ENCODE measurements around the gene VPS52. TPM values are rescaled to one million over a fixed set of nuclear protein-coding genes. Genes with fewer than 3 reads are reported as not detected.

VPS52 gene
- total RNA-seq, 1 experiment from 2014 or later: 58.2 TPM

DNA sequence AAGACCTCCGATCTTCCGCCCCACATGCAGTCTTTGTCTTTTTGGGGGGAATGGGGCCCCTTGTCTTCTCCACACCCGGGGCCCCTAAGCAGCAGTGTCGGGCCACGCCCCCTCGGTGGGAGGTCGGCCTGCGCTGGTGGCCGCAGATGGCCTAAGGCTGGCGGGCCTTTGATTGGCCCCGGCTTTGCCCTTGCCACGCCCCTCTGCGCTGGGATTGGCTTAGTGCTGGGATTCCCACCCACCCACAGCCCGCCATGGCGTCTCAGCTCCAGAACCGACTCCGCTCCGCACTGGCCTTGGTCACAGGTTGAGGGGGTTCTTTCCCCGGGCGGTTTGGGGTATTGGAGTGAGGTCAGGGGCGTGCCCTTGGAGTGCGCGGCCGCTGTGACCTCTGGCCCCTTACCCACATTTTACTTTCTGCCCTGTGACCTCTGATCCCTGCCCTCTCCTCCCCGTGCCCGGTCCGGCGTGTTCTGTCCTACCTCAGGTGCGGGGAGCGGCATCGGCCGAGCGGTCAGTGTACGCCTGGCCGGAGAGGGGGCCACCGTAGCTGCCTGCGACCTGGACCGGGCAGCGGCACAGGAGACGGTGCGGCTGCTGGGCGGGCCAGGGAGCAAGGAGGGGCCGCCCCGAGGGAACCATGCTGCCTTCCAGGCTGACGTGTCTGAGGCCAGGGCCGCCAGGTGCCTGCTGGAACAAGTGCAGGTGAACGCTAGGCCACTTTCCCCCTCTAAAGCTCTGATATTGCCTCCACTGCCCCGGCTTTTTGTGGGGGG lies 67.1 kb downstream of the VPS52 start, which contains the start of gene HSD17B8:
Gene HSD17B8 (plus strand): TSS at position 241 of the 776 bp plus-strand sequence. CDS start 14 bp downstream, at position 255.
- peak; percentile 61 for ATAC-seq
- TSS peak; percentile 1 for BruUV-seq (replicated peaks)
- Histone ChIP-seq H3K27me3 (ENCODE audit: insufficient read depth, low read length) (no peaks in the 10 kb centered on the region), H3K4me1 (ENCODE audit: control insufficient read depth in 1 of 2, insufficient read depth in 2 of 2, low read length in 2 of 2) (peaks cover 39 to 66% of the 10 kb centered on the region in 2 experiments), H3K79me2 (ENCODE audit: insufficient read depth, low read length) (peaks cover 54% of the 10 kb centered on the region), H3K4me2 (ENCODE audit: low read length) (peak within 1 kb of the TSS; percentile 97), H3K36me3 (ENCODE audit: control insufficient read depth in 1 of 2, insufficient read depth in 2 of 2, low read length in 2 of 2) (peaks cover 16 to 30% of the 10 kb centered on the region in 2 experiments; a peak in 3 of 4 replicates), H2AFZ (ENCODE audit: low read depth, low read length, poor library complexity, severe bottlenecking) (no peak within 1 kb of the TSS), H3K4me3 (replicated peaks in 1 of 2; ENCODE audit: low read depth in 1 of 2, low read length in 2 of 2) (peak within 1 kb of the TSS; percentile 81 to 95), H3K9me3 (ENCODE audit: control insufficient read depth in 1 of 2, insufficient read depth in 1 of 2, low read depth in 1 of 2, low read length in 2 of 2) (no peaks in the 10 kb centered on the region), H3K9ac (ENCODE audit: low read length) (peak within 1 kb of the TSS; percentile 96), H4K20me1 (ENCODE audit: insufficient read depth) (no peaks in the 10 kb centered on the region), H3K9me2 (ENCODE audit: insufficient read depth) (no peaks in the 10 kb centered on the region), H3K27ac (ENCODE audit: low read depth, low read length) (peak within 1 kb of the TSS; percentile 95)
- POLR2A ChIA-PET: interaction anchor here (0.9 kb wide), 1 partner anchor 45 kb away, joined by 4 read pairs; no protein-coding TSS in a partner anchor
- CTCF ChIA-PET: interaction anchor here (0.9 to 2.0 kb wide), 3 partner anchors 44 to 93 kb away, joined by 3 to 10 read pairs (median 3); no protein-coding TSS in a partner anchor
- DNase-seq (ENCODE audit: low read depth, low spot score): peak; percentile 82
- TF ChIP-seq SIN3A (IDR thresholded peaks at IDR 0.05; ENCODE audit: low read depth): no peak
- TF ChIP-seq POLR2A (IDR thresholded peaks at IDR 0.05; ENCODE audit: borderline replicate concordance, extremely low read depth, insufficient read depth, insufficient read length): peak; percentile 58
- peak; percentile 87 for TF ChIP-seq YY1 (IDR thresholded peaks at IDR 0.05; ENCODE audit: extremely low read depth, insufficient replicate concordance, low read depth, low read length)
- TF ChIP-seq, protein P1, sequence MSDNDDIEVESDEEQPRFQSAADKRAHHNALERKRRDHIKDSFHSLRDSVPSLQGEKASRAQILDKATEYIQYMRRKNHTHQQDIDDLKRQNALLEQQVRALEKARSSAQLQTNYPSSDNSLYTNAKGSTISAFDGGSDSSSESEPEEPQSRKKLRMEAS (IDR thresholded peaks at IDR 0.05): no peak
- no peak for TF ChIP-seq EZH2phosphoT487 (IDR thresholded peaks at IDR 0.05; ENCODE audit: borderline replicate concordance)
- TF ChIP-seq ZFX (IDR thresholded peaks at IDR 0.05): no peak; the same call in 1 of the 2 replicates
- TF ChIP-seq TCF7L2 (IDR thresholded peaks at IDR 0.05; ENCODE audit: borderline replicate concordance, extremely low read depth, insufficient read depth, insufficient read length): peak; percentile 35
- TF ChIP-seq POLR2AphosphoS5 (IDR thresholded peaks at IDR 0.05; ENCODE audit: low read depth, low read length): peak; percentile 89
- no peak for TF ChIP-seq ATF3 (IDR thresholded peaks at IDR 0.05)
- intact Hi-C loops (cut with micrococcal nuclease): loop anchor here (2.0 to 10.0 kb wide), 2 partner anchors 44 to 210 kb away; partner anchors contain the start of genes CUTA and PHF1
- RAD21 ChIA-PET (ENCODE audit: low non-redundant PET in 1 of 2, low total read pairs in 2 of 2, uncharacterized antibody in 2 of 2, unreplicated experiment in 2 of 2): no interaction called here

Measured in HCT116 (cell line).